Kidney (tissue), 14 donors: ENCODE measurements around the gene SLC26A8. TPM values are rescaled to one million over a fixed set of nuclear protein-coding genes. Genes with fewer than 3 reads are reported as not detected.
"Not testable (repeated sequence)": the region's sequence is repeated elsewhere in the genome, so short reads cannot be mapped to it uniquely, and the experiment has no call there.

Experiments
- DNase-seq, 5 donors: peaks; one replicate each; pipeline ENCODE4 v3.0.0-alpha.2; 2013 to 2020
- FAIRE-seq: peaks from 2 replicates; lab custom pipeline; 2012; peaks lifted over from hg19 to GRCh38; lab: Jason Lieb, UNC
- H3K27ac ChIP-seq, 2 donors: one replicate each; pipeline ENCODE4 v1.7.0; 2013; ENCODE audit warnings: low read depth in 2 of 2, low read length in 2 of 2, inconsistent platforms in 1 of 2
- H3K27me3 ChIP-seq: one replicate; pipeline ENCODE4 v1.7.1; 2013; ENCODE audit warnings: low read length, inconsistent platforms; ENCODE audit not compliant: control insufficient read depth, insufficient read depth
- H3K36me3 ChIP-seq, 3 donors: one replicate each; pipeline versions ENCODE4 v1.7.0 to v1.7.1; 2013; ENCODE audit warnings: low read length in 3 of 3, control low read depth in 1 of 3, inconsistent platforms in 1 of 3; ENCODE audit not compliant: insufficient read depth in 3 of 3, control insufficient read depth in 2 of 3
- H3K4me1 ChIP-seq, 3 donors: one replicate each; pipeline versions ENCODE4 v1.7.0 to v1.7.1; 2013; ENCODE audit warnings: low read length in 3 of 3, inconsistent platforms in 1 of 3, low read depth in 1 of 3; ENCODE audit not compliant: control insufficient read depth in 2 of 3, insufficient read depth in 2 of 3
- H3K4me3 ChIP-seq, 3 donors: one replicate each; pipeline versions ENCODE4 v1.7.0 to v1.8.1; 2013; ENCODE audit warnings: low read length in 3 of 3, control low read depth in 1 of 3, inconsistent platforms in 1 of 3
- H3K9ac ChIP-seq, 3 donors: one replicate each; pipeline versions ENCODE4 v1.7.0 to v1.7.1; 2013; ENCODE audit warnings: low read length in 3 of 3, control low read depth in 1 of 3, inconsistent platforms in 1 of 3
- H3K9me3 ChIP-seq, 3 donors: one replicate each; pipeline versions ENCODE4 v1.7.0 to v1.7.1; 2013; ENCODE audit warnings: low read length in 3 of 3, control low read depth in 1 of 3, inconsistent platforms in 1 of 3; ENCODE audit not compliant: control insufficient read depth in 2 of 3, insufficient read depth in 1 of 3
- CTCF ChIP-seq: IDR thresholded peaks from 3 replicates; pipeline ENCODE4 v1.5.1; 2012; ENCODE audit warnings: mild to moderate bottlenecking, moderate library complexity, borderline replicate concordance; ENCODE audit not compliant: insufficient read depth; ENCODE audit errors: extremely low read depth
- intact Hi-C: fragments of 100-400 bp; cut with DNase I; formaldehyde crosslinking; loops from one replicate; pipeline ENCODE4 v1.11.1; 2022
- polyA plus RNA-seq: library from polyadenylated mRNA; stranded (reverse); fragments of 350-450 nt; fragmentation: Illumina TruSeq; extraction: RNeasy Lipid Tissue Mini Kit (QIAGEN cat#74804); gene quantifications from one replicate; pipeline ENCODE4 v1.2.3, GENCODE V29; 2014; ENCODE audit warnings: low read depth, low replicate concordance; ENCODE audit not compliant: insufficient read depth
- total RNA-seq: library from RNA; stranded (reverse); fragmentation: NEBNext Ultra II Directional; extraction: Animal tissue kit (Norgen Biotek cat#: 25700); gene quantifications from one replicate; pipeline ENCODE4 v1.2.1, GENCODE V29; 2021
- donor health status: control.
- donor health status: control.
- donor health status: control.
- donor health status: control.
- donor health status: control.
- donor health status: DM: yes; HTN: yes; CAD: no.
- donor health status: Normal renal cell carcinoma (clear cell type).

Gene SLC26A8
- total and polyA plus RNA-seq, 2 donors from 2014 or later: 0.22 TPM; not detected in 1

GRCh38 chr6:35919827-35920751 lies 104.4 kb downstream of the SLC26A8 start:
- FAIRE-seq (no peak), DNase-seq (peak; percentile 51 to 68 (median 63))
- Histone ChIP-seq H3K27ac (peak overlapping the region; percentile 57 to 59), H3K4me1 (peaks cover 0 to 6% (median 5%) of the 10 kb centered on the region in 3 donors), H3K27me3 (no peaks in the 10 kb centered on the region), H3K4me3 (peak overlapping the region; percentile 62 to 90 (median 63)), H3K9ac (peak overlapping the region; percentile 35 to 82 (median 77)), H3K9me3 (no peaks in the 10 kb centered on the region), H3K36me3 (peaks cover 0 to 2% (median 0%) of the 10 kb centered on the region in 3 donors)
- no peak for TF ChIP-seq CTCF
- intact Hi-C loops: no loop called here

GRCh38 chr6:35919085-35919826 lies 105.2 kb downstream of the SLC26A8 start:
- Histone ChIP-seq H3K27ac (no peak overlapping the region), H3K9me3 (no peaks in the 10 kb centered on the region), H3K9ac (peak overlapping the region in 2 of 3 donors; percentile 35 to 77), H3K36me3 (peaks cover 0 to 2% (median 0%) of the 10 kb centered on the region in 3 donors), H3K4me3 (peak overlapping the region; percentile 62 to 90 (median 63)), H3K27me3 (no peaks in the 10 kb centered on the region), H3K4me1 (peaks cover 0 to 6% (median 5%) of the 10 kb centered on the region in 3 donors)
- TF ChIP-seq CTCF: no peak
- intact Hi-C loops: no loop called here
- no peak for FAIRE-seq
- DNase-seq: peak in 1 of 5 donors; percentile 19

- H3K27me3 ChIP-seq, H3K36me3 ChIP-seq, intact Hi-C loops, H3K9ac ChIP-seq, H3K4me3 ChIP-seq, DNase-seq, H3K27ac ChIP-seq, H3K9me3 ChIP-seq, H3K4me1 ChIP-seq, FAIRE-seq: not testable (repeated sequence)
Measured at GRCh38 chr6:35916893-35917292, 107.5 kb downstream of the SLC26A8 start.

- intact Hi-C loops: no loop called here
- H3K9ac ChIP-seq: no peak overlapping the region
- TF ChIP-seq CTCF: no peak
- H3K4me1 ChIP-seq: peaks cover 0 to 5% (median 0%) of the 10 kb centered on the region in 3 donors
- FAIRE-seq (no peak), DNase-seq (no peak)
- H3K9me3 ChIP-seq: no peaks in the 10 kb centered on the region
- peaks cover 0 to 2% (median 0%) of the 10 kb centered on the region in 3 donors for H3K36me3 ChIP-seq
- no peak overlapping the region for H3K4me3 ChIP-seq
- no peak overlapping the region for H3K27ac ChIP-seq
- no peaks in the 10 kb centered on the region for H3K27me3 ChIP-seq
Measured at GRCh38 chr6:35916056-35916455, 108.4 kb downstream of the SLC26A8 start.
